Stimulated activated CD4-positive, alpha-beta T cell treated with anti-CD3 and anti-CD28 coated beads, TNF-alpha, amount 100 ng/mL, for 4 hours (primary cell): ENCODE data around the gene ATP6V1F.

Source experiments
- DNase-seq, 3 experiments: peaks; one replicate each; pipeline ENCODE4 v3.0.0-alpha.2; 2020; ENCODE audit warnings: low read depth in 3 of 3

Gene ATP6V1F

DNA sequence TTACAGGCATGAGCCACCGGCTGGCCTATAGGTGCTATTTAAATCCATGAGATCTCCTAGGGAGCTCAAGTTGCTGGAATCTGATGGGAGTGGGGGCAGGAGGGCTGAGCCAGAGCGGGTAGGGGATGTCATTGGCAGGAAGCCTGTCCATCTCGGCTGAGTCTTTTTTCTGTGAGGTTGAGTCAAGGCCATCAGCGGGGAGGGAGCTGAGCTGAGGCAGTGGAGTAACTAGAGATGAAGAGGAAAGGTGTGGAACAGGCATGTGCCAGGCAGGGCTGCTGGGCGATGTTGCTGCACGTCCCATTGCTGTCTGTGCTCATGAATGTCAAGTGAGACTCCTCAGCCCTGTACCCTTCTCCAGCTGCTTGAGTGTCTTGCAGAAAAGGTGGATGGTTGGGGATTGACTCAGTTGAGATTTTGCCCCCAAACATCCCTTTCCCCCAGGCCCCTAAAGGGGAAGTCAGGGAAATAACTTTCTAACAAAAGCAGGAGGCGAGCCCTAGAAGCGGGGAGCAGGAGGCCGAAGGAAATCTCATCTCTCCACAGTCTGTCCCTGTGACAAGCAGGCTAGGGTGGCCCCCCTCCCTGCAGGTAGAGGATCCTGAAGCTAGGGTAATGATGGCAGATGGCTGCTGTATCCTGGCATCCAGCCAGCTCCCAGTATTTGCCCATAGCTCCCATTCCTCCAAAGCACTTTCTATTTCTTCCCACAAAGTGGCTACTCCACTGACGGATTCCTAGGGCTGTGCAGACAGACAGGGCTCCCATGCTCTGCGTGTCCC, 5.4 kb downstream of the ATP6V1F start:
- no peak for DNase-seq

DNA sequence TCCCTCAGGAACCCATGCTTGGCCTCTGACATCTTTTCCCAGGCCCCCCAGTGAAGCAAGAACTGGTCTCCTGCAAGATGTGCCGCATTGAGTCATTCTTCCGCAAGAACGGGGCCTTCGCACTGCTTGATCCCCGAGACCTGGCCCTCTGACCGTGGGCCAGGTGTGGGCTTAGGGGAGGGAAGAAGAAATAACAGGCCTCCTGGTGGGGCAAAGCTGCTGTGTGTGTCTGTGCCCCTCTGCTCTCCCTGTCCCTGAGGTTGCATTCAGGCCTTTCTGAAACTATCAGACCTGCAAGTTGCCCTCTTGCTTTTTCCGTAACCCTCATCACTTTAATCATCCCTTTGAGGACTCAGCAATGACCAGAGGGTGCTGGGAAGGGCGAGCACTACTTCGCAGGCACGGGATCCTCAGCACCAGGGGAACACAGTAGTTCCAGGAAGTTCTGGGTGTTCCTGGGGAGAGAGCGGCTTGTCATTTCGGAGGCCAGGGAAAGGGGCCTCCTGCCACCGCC, 6.0 kb downstream of the ATP6V1F start:
- no peak for DNase-seq

DNA sequence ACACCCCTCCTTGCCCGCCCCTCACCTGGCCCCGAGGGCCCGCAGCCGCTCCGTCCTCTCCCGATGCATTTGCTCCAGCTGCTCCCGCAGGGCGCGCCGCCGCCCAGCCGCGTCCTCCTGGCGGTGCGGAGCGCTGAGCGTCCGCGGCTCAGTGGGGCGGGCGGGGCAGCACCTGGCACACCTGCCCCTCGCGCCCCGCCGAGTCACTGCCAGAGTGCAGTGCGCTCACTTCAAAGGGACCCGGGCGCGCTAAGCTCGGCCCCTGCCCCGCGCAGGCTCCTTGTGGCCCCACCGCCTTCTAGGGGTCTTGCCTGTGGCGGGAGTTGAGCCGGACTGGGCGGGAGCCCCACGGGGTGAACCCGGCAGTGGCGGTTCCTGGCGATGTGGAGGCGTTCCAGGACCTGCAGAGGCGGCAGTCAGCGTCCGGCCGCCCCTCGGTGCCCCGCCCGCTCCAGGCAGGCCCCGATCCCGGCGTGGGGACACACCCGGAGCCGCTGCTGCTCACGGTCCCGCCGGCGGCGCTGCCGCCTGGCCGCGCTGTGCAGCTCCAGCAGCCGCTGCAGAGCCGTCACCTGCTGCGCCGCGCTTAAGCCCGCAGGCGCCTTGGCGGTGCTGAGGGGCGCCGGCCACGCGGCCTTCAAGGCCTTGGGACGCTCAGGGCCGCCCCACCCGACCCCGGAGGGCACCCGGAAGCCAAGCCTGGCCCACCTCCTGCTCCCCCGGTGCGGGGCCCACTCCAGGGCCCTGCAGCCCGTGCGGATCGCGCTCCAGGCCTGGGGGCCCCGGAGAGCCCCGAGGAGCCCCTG, 6.7 kb downstream of the ATP6V1F start:
- DNase-seq = peak in 2 of 3 experiments; percentile 10 to 38

DNA sequence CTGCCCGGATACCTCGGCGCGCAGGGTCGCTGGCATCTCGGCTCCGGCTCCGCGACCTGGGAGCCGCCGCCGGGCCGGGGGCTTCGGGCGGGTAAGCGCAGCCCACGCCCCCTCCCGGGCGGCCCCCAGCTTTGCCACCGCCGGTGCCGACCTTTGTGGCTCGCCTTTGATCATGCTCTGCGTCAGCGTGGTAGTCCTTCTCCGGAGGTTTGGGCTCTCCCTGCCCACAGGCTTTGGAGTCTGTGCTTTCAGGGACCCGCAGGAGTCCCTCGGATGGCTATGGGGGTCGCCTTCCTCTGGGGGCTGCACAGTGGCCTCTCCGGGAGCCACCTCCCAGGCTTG, 7.3 kb downstream of the ATP6V1F start:
- DNase-seq = no peak

DNA sequence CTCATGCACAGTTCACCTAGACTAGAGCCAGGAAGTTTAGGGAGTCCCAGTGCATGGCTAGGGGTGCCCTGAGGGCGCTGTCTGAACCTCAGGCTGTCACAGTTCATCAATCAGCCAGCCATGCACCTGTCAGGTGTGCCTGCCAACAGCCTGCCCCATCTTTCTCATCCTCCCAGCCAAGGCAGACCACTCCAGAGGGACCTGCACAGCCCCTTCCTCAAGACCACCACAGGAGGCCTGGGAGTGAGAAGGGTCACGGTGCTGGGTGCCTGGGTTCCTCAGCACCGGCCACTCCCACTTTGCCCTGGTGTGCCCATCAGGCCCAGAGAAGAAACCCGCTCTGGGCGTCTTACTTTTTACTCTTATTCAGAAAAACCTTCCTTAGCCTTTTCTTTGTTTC, 8.4 kb downstream of the ATP6V1F start:
- no peak for DNase-seq

DNA sequence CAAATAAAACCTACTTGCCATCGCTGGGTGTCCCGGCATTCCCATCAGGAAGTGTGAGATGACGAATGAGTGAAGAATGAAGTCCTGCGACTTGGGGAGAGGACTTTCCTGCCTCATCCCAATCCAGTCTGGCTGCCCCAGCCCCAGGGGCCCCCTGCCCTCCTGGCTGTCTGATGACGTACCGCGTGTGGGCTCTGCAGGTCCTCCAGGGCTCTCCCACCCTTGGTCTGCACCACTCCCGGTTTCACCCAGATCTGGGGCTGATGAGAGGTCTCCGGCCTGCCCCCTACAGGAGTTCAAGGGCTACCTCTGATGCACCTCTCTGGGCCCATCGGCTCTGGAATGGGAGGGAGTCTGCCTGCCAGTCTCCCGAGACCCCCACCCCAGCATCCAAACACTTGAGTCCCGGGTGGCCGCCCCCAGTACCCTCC, 9.8 kb downstream of the ATP6V1F start:
- no peak for DNase-seq

DNA sequence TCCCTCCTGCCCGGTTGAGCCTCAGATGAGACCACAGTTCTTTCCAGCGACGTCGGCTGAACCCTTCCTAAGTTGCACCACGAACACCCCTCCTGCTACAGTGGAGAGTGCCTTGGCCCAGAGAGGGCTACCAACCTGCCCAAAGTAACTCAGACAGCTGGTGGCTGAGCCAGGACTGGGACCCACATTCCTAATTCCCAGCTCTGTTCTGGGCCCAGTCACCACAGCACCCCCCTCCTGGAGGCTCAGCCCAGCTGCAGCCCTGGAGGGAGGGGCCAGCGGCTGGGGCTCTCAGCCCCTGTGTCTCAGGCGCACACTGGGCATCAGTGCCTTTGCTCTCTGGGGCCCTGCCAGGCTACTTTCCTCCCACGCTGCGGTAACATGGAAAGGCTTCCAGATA, 10.6 kb downstream of the ATP6V1F start:
- DNase-seq = no peak

DNA sequence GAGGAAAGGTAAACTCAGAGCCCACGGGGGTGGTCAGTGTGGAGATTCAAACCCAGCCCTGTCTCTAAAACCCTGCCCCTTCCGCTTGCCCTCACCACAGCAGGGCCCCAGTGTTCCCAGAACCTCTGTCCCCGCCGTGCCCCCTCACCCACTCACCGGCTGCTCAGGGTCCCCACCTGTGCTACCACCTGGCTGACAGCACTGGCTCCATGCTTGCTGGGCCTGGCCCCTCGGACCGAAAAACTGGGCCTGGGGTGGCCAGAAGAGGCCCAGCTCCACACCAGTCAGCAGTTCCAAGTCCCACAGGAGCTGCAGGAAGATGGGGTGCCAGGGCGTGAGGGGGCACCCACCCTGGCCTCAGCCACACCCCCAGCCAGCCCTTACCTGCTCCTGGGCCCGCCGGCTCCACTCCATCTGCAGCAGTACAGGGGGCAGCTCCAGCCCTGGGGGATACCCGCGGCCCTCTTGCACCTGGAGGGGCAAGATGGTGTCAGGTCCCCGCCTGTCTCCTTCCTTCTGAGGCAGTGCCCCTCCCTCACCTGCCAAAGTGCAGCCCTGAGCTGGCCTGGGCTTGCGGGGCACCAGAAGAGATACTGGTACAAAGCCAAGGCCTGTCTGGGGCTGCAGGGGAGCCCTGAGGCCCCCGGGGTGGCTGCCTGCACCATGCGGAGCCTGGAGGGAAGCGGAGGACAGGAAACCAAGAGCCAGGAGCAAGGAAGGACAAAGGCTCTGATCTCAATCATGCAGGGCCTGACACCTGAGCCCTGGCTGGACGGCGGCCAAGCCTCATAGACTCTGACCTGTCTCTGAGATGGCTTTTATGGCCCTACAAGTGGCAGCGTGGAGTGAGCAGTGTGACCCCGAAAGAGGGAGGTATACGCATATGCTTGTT, 11.7 kb downstream of the ATP6V1F start:
- no peak for DNase-seq

DNA sequence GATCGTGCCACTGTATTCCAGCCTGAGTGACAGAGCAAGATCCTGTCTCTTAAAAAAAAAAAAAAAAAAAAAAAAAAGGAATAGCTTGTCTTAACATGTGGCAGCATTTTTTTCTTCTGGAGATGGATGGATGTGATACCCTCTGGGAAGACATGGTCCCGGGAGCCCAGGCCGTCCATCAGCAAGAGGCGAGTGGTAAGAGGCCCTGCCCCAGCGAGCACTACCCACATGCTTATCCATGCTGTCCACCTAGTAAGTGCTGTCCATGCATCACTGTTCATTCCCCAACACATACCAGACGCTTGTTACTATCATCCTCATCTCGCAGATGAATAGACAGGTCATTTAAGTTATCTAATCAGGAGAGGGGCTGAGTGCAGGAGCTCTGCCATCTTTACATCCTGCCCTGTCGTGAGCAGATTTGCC, 12.9 kb downstream of the ATP6V1F start:
- DNase-seq = no peak

DNA sequence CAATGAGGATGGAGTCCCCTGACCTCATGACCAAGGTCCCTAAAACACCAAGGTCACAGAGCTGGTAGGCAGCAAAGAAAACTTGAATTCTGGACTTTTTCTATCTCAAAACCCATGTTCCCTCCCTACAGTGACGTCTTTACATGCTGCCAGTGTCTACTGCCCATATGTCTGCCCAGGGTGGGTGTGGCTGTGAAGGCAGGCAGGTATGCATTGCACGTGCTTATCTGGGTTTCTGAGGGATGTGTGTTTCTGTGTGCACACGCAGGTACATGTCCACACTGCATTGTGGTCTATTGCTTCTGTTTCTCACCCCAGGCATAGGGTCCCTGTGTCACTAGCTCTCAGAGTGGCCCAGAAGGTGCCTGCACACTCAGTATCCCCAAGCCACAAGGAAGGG, 13.5 kb downstream of the ATP6V1F start:
- DNase-seq = no peak

DNA sequence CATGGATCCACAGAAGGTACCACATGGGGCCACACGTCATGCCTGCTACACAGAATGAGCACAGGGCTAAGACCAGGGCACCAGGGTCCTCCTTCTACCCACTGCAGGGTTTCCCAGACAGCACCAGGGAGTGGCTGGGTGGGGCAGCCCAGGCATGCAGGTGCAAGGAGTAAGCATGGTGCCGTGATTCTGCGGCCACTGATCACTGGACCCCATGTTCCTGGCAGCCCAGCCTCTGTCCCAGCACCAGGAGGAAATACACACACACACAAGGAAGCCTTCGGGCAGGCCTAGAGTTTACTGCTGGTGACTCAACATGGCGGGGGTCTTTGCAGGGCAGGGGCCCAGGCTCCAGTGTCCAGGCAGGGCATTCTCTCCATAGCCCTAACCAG, 13.9 kb downstream of the ATP6V1F start:
- no peak for DNase-seq

DNA sequence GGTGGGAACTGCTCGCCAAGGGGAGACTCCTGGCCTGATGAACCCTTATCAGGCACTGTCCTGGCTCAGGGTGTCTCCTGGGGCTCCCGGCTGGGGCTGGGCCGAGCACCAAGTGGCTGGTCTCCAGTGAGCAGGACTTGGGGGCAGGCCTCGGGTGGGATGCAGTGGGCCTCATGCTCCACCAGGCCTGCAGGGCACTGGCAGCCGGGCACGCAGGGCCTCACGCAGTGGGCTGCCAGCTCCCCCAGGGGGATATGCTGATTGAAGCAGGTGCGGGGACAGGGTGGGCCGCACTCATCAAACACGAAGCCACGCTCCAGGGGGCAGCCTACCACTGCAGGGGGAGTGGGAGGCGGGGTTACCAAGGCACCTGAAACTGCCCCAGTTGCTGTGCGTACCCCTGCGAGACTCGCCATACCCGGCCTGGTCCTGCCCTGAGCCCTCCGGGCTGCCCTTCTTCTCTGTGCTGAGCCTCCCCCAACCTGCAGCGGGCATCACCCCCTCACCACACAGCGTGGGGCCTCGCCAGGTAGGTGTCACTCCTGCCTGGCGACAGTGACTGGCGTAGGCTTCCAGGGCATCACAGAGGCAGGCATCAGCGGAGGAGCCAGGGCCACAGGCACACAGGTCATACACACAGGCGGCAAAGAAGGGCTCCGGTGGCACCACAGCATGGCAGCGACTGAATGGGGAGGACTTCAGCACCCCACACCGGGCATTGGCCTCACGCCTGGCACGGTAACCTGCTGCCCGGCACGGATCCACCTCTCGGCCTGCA, 14.5 kb downstream of the ATP6V1F start:
- DNase-seq = no peak

DNA sequence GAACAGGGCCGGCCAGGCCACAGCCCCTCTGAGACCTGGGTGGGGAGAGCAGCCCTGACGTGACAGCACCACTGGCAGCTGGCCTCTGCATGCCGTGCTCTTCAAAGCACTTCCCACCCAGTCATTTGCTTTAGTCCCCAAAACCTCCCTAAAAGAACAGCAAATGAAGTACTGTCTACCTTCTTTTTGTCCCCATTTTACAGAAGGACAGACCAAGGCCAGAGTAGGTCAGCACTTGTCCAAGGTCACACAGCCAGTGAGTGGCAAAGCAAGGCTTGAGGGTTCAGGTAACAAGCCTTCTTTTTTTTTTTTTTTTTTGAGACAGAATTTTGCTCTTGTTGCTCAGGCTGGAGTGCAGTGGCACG, 15.1 kb downstream of the ATP6V1F start:
- DNase-seq = no peak

DNA sequence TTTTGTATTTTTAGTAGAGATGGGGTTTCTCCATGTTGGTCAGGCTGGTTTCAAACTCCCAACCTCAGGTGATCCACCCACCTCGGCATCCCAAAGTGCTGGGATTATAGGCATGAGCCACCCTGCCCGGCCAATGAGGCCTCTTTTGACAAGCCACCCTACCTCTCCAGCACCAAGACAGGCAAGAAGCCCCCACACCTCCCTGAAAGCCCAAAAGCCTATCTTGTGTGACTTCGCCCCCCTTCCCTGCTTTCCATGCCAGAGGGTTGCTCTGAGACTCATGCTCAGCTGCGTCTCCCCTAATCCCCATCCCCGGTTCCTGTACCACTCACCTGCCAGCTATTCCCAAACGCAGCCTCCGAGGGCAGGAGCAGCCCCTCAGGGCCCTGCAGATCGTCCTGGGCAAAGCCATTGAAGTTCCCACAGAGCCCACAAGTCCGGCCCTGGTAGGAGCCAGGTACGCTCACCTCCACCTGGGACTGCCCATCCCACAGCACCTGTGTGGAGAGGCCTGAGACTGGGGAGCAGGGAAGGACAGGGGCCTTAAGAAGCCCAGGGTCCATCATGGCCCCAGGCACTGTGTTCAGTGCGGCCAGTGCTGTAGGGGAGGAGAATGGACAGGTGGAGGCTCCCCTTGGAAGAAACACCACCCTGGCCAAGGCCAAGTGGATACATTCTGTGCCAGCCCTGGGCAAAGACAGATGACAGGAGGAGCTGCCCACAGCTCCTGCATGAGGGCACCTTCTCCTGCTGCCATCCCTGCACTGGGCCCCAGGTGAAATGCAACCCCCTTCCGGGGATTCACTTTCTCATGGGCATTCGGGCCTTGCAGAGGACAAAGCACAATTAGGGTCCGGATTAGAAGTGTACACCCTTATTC, 15.8 kb downstream of the ATP6V1F start:
- no peak for DNase-seq

DNA sequence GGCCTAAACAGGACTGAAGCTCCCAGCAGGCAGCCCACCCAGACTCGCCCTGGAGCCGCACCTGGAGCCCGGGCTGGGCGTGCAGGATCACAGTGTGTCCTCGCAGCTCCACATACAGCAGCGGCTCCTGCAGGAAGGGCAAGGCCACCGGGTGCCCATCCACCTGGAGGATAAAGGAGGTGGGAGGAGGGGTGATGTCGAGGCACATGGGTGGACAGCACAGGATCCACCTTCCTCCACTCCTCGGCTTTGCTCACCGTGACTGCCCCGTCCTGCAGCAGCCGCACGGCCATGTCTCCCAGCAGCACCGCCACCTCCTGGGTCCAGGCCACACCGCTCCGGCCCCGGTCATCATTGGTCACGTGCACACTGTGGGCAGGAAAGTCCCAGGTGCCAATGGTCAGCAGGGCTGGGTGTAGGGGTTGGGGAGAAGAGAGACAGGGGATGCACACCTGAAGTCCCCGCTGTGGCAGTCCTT, 16.8 kb downstream of the ATP6V1F start:
- DNase-seq = no peak

DNA sequence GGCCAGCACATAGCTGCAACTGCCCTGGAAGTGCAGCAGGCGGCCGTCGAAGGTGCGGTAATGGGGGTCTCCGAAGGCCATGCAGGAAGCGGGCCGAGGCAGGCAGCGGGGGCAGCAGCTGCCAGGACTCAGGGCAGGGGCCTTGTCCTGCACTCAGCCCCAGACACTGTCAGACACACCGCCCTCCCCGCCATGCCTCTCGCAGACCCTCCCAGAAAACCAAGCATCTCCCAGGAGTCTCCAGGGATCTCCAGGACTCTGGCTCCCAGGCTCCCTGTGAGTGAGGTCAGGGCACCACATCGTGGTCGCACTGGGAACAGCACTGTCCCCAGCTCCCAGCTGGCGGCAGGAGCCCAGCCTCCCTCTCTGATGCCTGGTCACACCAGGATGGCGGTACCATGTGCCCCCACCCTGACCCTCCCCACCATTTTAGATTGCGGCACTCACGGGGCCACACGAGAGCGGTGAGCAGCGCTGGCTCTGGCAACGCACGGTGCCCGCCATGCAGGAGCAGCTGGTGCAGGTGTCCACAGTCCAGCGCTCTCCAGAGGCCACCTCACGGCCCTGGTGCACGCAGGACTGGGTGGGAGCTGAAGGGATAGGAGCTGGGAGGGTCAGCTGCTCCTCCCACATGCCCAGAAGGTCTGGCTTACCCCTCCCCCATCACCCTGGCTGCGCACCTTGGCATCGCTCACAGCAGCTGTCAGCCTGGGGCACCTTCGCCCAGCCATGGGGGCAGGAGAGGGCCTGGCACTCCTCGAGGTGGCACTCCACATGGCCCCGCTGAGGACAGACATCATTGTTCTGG, 17.5 kb downstream of the ATP6V1F start:
- DNase-seq = no peak

DNA sequence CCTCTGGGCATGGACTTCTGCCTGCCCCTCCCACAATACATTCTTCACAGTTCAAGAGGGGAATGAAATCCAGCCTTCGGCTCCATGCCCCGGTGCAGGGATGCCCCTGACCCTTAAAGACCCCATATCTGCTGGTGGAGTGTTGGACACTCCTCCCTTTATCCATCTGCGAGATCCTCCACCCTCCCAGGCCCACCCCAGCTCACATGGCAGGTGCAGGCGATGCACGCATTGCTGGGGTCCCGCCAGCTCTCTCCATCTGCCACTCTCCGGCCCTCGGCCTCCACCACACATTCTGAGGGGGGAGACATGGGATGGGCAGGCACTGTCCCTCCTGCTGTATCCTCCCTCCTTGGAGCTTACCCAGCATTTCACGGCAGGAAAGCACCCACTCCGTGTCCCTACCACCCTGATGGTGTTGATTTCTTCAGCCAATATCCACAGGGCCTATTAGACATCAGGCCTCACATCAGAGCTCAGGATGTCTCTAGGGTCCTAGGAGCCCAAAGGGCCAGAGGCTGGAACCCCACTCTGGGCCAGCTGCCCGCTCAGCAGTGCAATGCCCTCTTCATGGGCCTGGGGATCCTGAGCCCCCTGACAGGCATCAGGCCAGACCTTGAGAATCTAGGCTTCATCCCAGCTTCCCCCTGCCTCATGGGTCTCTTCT, 18.3 kb downstream of the ATP6V1F start:
- DNase-seq = no peak

DNA sequence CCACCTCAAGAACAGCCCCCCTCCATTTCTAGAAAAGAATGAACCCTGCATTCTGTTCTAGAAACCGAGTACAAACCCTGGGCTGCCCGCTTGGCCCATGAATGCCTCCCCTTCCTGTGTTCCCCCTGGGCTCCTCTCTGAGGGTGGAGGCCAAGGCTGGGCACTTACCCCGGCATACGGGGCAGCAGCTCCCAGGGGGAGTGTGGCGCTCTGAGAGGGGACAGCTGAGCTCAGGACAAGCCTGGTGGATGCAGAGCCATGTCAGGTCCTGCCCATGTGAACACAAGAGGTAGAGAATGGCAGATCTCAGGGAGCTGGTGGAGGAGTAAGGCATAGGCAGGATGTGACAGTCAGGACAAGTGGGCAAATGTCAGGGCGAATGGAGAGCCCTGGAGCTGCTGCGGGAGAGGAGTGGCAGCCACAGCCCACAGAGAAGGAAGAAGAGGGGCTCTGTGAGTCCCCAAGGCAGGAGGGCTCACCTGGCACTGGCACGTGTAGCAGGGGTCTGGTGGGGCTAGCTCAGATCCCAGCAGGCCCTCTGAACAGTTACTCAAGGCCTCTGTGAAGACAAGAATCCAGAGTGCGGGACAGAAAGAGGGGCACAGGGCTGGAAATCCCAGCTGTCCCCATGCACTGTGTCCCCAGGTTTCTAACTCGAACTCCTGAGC, 18.9 kb downstream of the ATP6V1F start:
- DNase-seq = no peak
